Measurements from ENCODE around the gene ROBO1.
"Not testable (repeated sequence)": the region's sequence is repeated elsewhere in the genome, so short reads cannot be mapped to it uniquely, and the experiment has no call there.

The ROBO1 gene

DNA sequence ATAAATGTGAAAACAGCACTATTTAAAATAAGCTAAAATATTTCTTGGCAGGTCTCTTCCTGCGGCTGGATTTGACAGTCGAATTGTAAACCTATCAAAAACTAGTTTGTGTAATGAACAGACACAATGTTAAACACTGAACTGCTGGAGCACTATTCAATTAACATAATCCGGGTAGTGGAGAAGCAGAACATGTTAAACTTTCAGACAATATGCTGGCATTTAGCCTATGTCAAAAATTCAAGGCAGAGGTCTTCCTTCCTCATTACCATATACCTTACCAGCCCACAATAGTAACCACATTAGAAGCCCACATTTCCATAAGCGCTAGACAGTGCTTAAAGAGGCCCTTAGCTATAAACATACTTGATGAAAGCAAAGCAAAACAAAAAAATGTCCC, 1042.9 kb downstream of the ROBO1 start:
- DNase-seq = no peak

DNA sequence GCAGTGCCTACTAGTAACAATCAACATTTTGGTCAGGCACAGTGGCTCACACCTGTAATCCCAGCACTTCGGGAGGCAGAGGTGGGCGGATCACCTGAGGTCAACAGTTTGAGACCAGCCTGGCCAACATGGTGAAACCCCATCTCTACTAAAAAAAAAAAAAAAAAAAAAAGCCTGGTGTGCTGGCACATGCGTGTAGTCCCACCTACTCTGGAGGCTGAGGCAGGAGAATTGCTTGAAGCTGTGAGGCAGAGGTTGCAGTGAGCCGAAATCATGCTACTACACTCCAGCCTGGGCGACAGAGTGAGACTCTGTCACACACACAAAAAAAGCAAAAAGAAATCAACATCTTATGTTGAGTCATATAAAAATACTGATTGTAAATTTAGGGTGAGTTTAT, 1043.4 kb downstream of the ROBO1 start:
- DNase-seq = not testable (repeated sequence)

DNA sequence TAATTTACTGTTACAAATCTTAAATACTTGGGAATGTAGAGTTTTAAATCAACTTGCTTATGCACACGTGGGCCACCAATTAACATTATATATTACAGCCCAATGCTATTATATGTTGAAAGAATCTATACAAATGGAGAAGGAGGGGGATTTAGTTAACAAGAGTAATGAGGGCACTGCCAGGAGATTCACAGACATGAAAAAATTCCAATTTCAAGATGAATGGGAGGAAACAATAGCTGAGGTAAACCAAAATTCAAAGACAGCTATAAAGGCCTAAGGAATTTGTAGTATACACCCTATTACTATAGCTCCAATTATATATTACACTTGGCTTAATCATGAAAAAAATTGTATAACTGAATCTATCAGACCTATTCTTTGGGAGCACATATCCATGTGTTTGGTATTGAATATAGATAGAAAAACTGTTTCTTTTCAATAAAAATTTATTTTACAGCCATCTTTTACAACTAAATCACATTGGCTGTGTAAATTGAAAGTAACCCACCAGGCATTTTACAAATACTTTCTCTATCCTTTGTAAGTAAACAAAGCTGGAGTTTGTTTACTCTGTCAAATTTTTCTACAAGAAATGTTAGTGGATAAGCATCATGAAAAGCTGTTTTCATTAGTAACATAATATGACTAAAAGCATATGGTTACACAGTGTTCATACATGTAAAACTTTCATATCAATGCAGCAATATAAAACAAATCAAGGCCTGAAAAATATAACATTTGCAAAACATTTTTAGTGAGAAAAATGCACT, 1045.8 kb downstream of the ROBO1 start:
- no peak for DNase-seq

DNA sequence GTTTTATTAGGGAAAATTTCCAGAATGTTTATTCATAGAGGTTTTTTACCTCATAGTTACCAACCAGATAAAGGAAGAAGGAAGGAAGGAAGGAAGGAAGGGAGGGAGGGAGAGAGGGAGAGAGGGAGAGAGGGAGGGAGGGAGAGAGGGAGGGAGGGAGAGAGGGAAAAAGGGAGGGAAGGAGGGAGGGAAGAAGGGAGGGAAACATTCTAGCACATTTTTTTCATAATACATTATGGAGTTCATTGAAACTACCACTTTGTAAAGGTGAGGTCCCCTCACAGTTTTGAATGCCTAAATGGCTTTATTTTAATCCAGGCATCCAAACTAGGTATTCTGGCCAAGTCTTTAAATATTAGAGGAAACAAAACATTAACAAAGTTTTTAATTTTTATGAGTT, 1049.1 kb downstream of the ROBO1 start:
- no peak for DNase-seq

DNA sequence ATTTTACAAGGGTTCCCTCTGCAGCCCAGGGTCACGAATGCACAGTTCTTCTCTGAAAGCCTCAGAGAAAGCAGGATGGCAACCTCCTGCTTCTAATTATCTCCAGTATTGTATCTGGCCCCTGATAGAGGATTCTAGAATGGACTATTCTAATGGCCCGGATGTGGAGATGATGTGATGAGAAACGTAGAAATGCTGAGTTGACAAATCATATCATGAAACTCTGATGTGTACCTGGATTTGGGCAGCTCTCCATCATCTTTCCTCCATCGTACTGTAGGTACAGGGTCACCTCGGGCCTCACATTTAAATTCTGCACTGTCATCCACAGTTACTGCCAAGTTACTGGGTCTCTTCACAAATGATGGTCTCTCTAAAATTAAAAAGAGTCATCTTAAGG, 1050.8 kb downstream of the ROBO1 start:
- DNase-seq = no peak

DNA sequence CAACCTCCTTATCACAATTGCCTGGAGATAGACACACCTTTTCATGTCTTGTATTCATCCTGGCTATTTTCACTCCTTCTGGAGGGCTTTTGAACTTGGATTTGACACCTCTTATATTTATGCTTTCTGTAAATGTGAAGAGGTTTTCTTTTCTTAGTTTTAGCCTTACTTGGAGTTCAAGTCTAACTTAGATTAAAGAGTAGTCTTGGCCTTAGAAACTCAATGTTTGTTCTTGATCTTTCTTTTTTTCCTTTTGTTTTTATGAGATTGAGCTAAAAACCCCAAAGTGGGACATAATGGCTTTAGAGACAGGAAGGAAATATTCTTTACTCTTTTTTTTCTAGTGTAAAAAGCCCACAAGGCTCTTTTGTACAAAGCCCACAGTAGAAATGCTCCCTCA, 1054.9 kb downstream of the ROBO1 start:
- no peak for DNase-seq

DNA sequence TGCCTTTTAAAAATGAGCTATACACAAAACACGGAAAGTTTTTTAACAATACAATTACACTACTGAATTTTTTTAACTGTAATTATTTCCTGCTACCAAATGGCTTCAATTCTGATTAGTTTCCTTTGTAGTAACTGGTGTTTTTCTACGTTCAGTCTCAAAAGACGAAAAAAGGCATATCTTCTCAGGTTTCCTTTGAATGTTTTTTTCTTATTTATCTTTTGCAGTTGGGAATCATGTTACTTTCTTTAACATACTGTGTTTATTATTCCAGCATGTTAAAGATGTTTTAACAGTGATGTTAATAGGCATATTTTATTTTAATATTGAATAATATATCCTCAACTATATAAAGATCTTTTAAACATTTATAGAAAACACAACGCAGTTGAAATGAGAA, 1055.5 kb downstream of the ROBO1 start:
- no peak for DNase-seq

DNA sequence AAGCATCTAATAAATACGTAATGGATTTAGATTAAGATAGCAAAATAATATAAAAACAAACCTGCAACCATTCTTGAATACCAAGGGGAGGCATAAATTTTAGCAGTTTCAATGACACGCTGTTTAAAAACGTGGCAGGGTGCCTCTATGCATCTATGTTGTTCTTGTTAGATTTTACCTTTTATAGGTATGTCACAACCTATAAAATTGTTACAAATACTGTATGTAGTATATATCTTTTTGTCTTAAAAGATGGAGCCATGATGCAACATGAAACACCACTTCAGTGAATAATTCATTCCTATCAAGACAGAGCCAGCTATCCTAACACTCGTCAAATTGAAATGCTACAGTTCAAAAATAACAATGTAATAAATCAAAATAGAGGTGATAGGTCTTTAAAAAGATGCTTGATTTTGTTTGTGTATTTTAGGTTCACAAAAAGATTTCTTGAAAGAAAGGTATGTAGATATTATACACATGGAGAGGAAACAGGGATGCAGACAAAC, 1059.2 kb downstream of the ROBO1 start:
- no peak for DNase-seq

DNA sequence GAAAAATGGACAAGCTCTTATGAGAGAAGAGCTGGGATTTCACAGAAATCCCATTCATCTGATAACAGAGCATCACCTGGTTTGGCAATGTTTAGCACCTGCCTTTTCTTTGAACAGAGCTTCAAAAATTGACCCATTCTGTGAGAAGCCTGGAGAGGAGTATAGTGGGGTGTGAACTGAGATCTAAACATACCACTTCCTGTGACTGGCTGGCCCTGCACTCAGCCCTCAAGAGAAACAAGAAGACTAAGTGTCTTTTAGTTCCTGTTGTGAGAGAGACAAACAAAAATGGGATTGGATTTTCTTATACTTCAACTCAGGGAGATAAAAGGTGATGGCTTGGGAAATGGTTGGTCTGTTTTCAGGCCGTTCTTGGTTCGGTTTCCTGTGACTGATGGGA, 1060.2 kb downstream of the ROBO1 start:
- no peak for DNase-seq

DNA sequence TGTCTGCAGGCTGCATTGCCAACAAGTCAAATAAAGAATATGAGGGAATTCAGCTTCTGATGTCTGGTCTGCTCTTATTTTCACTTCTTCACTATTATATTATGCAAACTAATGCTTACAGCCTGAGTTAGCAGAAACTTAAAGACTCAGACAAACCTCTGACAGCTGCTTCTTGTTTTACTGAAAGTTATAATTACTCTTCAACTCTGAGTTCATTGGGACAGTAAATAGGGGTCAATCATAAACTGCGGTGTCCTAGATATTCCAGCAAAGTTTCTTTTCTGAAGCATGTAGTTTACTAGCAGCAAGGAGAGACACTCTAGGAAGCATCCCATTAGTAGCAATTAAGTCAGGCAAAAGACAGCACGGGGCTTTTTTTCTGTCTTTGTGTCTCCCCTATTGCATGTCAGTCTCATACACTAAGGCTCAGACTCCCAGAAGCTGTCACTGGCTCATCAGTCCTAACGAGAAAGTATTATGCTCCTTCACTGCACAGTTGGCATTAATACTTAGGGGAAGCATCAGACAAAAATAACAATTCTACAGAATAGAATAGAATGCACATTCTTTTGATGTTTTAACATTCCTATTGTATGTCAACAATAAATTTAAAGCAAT, 1060.8 kb downstream of the ROBO1 start:
- DNase-seq = no peak

DNA sequence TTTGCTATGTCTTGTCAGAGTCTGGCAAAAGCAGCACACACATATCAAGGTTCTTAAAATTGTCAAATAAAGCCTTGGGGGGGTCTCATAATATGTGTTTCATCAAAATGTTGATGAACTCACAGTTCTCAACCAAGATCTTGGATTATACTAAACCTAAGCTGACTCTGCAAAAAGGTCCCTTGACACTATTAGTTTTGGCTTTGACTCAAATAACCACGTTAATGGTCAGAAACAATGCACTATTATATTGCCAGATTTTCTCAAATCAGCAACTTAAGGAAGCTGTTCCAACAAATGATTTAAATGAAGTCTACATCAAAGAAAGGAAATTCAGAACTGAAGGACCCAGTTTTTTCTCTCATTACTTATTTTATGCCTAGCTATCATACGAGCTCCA, 1063.9 kb downstream of the ROBO1 start:
- no peak for DNase-seq

DNA sequence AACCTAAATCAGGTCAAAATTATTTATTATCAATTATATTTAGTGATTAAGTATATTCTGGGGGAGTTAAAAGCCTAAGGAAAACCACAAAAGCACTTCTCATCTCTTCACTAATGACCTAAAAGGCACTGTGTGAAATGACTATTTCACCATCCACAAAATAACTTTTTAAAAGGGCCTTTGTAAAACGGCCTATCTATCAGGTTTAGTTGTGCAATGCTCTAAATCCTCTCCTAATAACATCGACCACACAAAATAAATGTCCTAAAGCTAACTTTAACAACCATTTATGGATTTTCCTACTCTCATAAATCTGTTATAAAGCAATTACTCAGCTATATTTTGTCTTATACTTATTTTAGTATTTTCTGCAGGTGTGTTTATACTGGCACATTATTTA, 1066.3 kb downstream of the ROBO1 start:
- DNase-seq = no peak

DNA sequence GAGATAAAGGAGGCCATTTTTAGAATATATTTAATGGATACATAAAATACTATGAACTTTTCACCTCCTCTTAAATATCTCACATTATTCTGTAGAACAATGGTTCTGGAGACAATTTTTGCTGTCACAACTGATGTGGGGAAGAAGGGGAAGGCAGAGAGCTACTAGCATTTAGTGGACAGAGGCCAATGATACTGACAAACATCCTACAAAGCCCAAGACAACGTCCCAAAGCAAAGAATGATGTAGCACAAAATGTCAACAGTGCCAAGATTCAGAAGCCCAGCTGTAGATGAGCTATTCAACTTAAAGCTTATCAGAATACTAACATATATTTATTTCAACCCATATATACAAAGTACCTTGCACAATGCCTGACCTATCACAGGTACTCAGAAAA, 1069.4 kb downstream of the ROBO1 start:
- DNase-seq = no peak

DNA sequence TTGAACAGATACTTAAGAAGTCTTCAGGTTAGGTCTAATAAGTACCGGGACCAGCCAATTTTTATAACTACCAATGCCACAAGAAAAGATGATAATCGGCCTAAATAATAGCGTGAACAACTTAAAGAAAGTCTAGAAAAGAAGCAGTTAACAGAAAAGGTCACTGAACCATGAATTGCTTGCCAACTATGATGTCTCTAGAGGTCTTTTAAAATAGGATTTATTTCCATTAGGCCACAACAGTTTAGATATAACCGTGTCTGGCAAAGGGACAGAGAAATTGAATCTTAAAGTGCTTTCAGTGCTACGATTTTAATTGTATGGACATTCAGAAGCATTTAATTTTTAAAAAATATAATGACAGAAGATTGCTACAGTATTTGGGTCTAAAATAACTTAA, 1070.4 kb downstream of the ROBO1 start:
- DNase-seq = no peak

DNA sequence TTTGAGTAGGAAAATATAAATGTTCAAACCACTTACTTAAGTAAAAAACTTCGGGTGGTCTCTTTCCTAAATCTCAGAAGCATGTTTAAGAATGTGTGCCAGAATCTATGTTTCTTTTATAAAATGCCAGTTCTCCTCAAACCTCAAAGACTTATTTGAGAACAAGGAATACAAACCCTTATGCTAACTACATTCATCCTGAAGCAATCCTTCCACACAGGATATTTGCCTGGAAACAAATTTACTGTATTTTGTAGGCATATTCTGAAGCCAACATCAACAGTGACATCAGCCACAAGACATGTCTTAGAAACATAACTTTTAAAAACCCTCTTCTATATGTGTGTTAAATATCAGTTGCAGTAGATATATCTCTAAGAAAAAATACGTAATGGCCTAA, 1077.0 kb downstream of the ROBO1 start:
- DNase-seq = no peak

DNA sequence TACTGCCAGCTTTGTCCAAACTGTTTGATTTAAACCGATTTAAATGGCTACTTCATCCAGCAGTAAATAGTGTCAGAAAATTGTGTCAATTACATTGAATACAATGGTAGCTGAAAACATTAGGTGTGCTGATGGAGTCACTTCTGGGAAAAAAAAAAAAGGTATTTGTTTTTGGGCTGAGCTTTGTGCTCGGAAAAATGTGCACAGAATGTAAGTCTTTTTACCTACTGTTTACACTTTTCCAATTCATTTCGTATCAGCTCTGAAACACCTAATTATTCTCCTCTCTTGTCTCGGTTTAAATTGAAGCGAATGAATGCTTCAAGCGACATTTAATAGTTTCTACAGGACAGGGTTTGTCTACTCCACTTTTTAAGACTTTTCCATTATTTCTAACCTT, 1078.4 kb downstream of the ROBO1 start:
- DNase-seq = peak; percentile 20

DNA sequence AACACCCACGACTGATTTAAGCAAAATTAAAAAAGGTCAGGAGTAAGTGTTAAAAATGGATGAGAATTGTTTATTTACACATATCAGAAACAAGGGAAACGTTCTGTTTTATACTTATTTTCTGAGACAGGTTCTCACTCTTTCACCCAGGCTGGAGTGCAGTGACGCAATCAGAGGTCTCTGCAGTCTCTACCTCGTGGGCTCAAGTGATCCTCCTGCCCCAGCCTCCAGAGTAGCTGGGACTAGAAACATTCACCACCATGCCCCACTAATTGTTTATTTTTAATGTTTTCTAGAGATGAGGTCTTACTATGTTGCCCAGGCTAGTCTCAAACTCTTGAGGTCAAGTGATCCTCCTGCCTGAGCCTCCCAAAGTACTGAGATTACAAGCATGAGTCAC, 1080.3 kb downstream of the ROBO1 start:
- DNase-seq = no peak

DNA sequence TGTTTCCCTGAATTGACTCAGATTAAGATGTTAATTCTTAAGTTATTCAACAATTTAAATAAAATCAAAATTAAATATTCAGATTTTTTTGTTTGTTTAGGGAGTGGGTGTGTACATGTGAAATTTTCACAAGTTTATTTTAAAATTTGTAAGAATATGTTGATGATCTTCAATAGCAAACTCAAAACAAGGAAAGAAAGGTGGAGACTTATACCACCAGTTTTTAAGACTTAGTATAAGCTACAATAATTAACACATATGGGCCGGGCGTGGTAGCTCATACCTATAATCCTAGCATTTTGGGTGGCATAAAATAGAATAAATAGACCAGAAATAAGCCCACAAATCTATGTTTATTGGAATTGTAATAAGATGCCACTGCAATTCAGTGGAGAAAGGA, 1084.5 kb downstream of the ROBO1 start:
- DNase-seq = no peak

DNA sequence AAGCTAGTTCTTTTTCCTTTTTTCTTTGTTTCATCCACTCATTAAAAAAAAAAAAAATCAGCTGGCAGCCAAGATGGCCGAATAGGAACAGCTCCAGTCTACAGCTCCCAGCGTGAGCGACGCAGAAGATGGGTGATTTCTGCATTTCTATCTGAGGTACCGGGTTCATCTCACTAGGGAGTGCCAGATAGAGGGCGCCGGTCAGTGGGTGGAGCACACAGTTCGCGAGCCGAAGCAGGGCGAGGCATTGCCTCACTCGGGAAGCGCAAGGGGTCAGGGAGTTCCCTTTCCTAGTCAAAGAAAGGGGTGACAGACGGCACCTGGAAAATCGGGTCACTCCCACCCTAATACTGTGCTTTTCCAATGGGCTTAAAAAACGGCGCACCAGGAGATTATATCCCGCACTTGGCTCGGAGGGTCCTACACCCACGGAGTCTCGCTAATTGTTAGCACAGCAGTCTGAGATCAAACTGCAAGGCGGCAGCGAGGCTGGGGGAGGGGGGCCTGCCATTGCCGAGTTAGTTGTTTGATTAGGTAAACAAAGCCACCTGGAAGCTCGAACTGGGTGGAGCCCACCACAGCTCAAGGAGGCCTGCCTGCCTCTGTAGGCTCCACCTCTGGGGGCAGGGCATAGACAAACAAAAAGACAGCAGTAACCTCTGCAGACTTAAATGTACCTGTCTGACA, 1092.5 kb downstream of the ROBO1 start:
- peak; percentile 81 for DNase-seq

DNA sequence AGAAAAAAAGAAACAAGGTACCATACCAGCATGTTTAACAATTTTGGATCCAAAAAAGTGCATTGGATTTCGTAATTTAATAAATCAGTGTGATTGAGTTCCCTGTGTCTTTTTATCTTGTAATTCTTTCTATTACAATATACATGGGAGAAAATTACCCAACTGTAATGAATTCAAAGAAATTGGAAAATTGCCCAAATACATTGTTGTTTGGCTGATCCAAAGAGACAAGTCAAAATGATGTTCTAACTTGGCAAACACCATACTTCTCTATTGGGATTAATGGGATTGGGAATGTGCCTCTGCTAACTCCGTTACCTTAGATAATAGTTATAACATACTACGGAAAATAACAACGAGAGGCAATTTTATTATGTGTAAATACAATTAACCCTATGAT, 1097.1 kb downstream of the ROBO1 start:
- DNase-seq = peak; percentile 1

DNA sequence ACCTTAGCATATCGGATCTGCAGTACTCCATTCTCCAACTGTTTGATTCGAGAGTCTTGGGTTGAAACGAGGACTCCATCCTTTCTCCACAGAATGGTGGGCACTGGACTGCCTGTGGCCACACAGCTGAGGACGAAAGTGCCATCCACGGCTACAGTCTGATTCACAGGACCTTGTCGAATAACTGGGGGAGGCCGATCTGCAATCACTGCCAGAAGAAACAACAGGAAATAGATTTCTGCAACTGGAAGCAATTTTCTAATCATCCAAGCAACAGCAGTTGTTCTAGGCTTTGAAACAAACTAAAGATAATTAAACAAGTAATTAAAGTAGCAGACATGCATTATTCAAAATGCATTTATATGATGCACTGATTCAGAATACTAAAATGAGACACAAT, 1097.7 kb downstream of the ROBO1 start:
- peak; percentile 30 for DNase-seq

DNA sequence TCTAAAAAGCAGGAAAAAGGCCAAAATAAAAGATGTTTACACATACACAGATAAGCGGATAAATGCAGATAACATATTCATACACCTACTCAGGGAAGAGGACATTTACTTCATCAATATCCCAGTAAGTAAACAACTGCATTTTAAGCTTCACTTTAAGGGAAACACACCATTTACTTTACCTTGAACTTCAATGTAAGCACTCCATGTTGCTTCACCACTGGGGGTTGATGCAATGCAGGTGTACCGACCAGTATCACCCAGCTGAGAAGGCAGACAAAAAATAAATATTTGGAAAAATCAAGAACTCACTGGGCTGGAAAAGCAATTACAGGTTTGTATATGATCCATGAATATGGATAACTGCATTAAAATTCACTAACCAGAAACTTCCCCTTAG, 1099.5 kb downstream of the ROBO1 start:
- peak; percentile 63 for DNase-seq

DNA sequence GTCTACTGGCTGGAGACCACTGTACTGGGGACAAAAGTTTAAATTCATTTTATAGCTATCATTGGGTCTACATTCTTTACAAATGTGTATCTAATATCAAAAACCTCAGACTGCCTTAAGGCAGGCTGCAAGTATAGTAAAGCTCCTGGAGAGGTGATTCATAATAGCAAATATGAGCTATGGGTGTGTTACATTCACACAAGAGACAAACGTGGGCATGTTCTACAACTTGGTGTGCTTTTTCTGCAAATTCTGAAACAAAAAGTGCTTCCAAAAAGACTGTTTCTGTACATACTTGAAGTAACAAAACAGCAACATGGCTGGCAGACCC, 1101.4 kb downstream of the ROBO1 start:
- peak; percentile 16 for DNase-seq

DNA sequence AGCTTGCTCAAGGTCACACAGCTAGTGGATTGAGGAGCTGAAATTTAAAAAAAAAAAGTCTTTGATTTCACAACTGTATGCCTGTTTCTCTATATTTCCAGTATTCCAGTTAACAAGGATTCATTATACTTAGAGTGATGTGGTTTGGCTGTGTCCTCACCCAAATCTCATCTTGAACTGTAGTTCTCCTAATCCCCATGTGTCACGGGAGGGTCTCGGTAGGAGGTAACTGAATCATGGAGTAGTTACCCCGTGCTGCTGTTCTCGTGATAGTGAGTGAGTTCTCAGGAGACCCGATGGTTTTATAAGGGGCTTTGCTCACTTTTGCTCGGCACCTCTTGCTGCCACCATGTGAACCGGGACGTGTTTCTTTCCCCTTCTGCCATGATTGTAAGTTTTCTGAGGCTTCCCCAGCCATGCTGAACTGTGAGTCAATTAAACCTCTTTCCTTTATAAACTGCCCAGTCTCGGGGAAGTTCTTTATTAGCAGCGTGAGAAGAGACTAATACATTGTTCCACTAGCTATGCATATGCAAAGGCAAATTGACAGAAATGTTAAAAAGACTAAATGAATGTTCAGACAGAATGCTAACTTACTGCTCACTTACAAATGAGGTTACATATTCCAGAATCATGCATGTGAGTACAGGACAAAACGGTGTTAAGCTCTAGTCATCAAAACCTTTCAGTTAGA, 1101.9 kb downstream of the ROBO1 start:
- DNase-seq = no peak

All from DMS53 (cell line).